CD14-positive monocyte (primary cell): Measurements from ENCODE around the gene CRYBG1. TPM values are rescaled to one million over a fixed set of nuclear protein-coding genes. Genes with fewer than 3 reads are reported as not detected.

Experiments used
- DNase-seq, 3 donors: peaks; one replicate each; pipeline ENCODE4 v3.0.0-alpha.2; 2011 to 2022
- H2AFZ ChIP-seq: 2 replicates; pipeline ENCODE4 v1.6.0; 2012; ENCODE audit warnings: mild to moderate bottlenecking, low read depth, low read length, inconsistent platforms; ENCODE audit not compliant: insufficient read depth, poor library complexity, severe bottlenecking
- H3K27ac ChIP-seq, 2 donors: 1 replicate in 1 of 2; 2 replicates in 1 of 2; pipeline ENCODE4 v1.5.1; 2012 to 2013; ENCODE audit warnings: low read length in 2 of 2, control low read depth in 1 of 2, inconsistent platforms in 1 of 2, low read depth in 1 of 2, mild to moderate bottlenecking in 1 of 2
- H3K27me3 ChIP-seq, 2 donors: one replicate each; pipeline versions ENCODE4 v1.6.0 to v1.6.1; 2011 to 2013; ENCODE audit warnings: low read length in 2 of 2; ENCODE audit not compliant: control insufficient read depth in 2 of 2, insufficient read depth in 2 of 2
- H3K36me3 ChIP-seq, 2 donors: replicated peaks in 1 of 2; 1 replicate in 1 of 2; 2 replicates in 1 of 2; pipeline versions ENCODE4 v1.5.1 to v1.6.1; 2012 to 2013; ENCODE audit warnings: low read length in 2 of 2, control low read depth in 1 of 2, inconsistent platforms in 1 of 2, mild to moderate bottlenecking in 1 of 2; ENCODE audit not compliant: insufficient read depth in 2 of 2, control insufficient read depth in 1 of 2
- H3K4me1 ChIP-seq, 2 donors: 1 replicate in 1 of 2; 2 replicates in 1 of 2; pipeline versions ENCODE4 v1.5.1 to v1.6.1; 2012 to 2013; ENCODE audit warnings: low read length in 2 of 2, control low read depth in 1 of 2, inconsistent platforms in 1 of 2, mild to moderate bottlenecking in 1 of 2, moderate library complexity in 1 of 2; ENCODE audit not compliant: insufficient read depth in 2 of 2, control insufficient read depth in 1 of 2
- H3K4me2 ChIP-seq: replicated peaks from 2 replicates; pipeline ENCODE3; 2012; ENCODE audit warnings: low read length, moderate library complexity, mild to moderate bottlenecking; ENCODE audit not compliant: poor library complexity, severe bottlenecking; ENCODE audit errors: extremely low read depth
- H3K4me3 ChIP-seq, 3 experiments: fragments of 200-600 bp in 1 of 3; sonication (generic) in 1 of 3; replicated peaks in 1 of 3; 1 replicate in 2 of 3; 2 replicates in 1 of 3; pipeline ENCODE4 v1.5.1; 2011 to 2013; ENCODE audit warnings: low read length in 3 of 3, mild to moderate bottlenecking in 3 of 3, control low read depth in 2 of 3, low read depth in 2 of 3, inconsistent platforms in 1 of 3, moderate library complexity in 1 of 3
- H3K79me2 ChIP-seq: 2 replicates; pipeline ENCODE4 v1.6.0; 2012; ENCODE audit warnings: mild to moderate bottlenecking, control low read depth, inconsistent platforms, low read length, moderate library complexity; ENCODE audit not compliant: insufficient read depth
- H3K9ac ChIP-seq: 2 replicates; pipeline ENCODE4 v1.6.0; 2017; ENCODE audit warnings: low read length, mild to moderate bottlenecking; ENCODE audit not compliant: insufficient read depth, poor library complexity, severe bottlenecking
- H3K9me3 ChIP-seq, 2 donors: replicated peaks in 1 of 2; 1 replicate in 1 of 2; 2 replicates in 1 of 2; pipeline versions ENCODE4 v1.5.1 to v1.6.1; 2012 to 2013; ENCODE audit warnings: low read length in 2 of 2, control low read depth in 1 of 2; ENCODE audit not compliant: control insufficient read depth in 1 of 2, insufficient read depth in 1 of 2
- H4K20me1 ChIP-seq: 2 replicates; pipeline ENCODE4 v1.6.0; 2012; ENCODE audit warnings: mild to moderate bottlenecking, low read length, control low read depth, moderate library complexity; ENCODE audit not compliant: insufficient read depth
- H3K27ac Mint-ChIP-seq, 7 donors: one replicate each; pipeline ENCODE4 v1.8.0; 2020; ENCODE audit warnings: mild to moderate bottlenecking in 7 of 7, mixed read lengths in 7 of 7, moderate library complexity in 6 of 7, inconsistent platforms in 2 of 7
- H3K27me3 Mint-ChIP-seq, 3 donors: one replicate each; pipeline ENCODE4 v1.8.0; 2021 to 2022; ENCODE audit warnings: low read depth in 3 of 3, mild to moderate bottlenecking in 3 of 3, mixed read lengths in 3 of 3, moderate library complexity in 3 of 3, inconsistent platforms in 1 of 3
- H3K36me3 Mint-ChIP-seq, 2 donors: one replicate each; pipeline ENCODE4 v1.8.0; 2020; ENCODE audit warnings: mixed read lengths in 2 of 2, inconsistent platforms in 1 of 2, mild to moderate bottlenecking in 1 of 2
- H3K4me1 Mint-ChIP-seq: one replicate; pipeline ENCODE4 v1.8.0; 2020; ENCODE audit warnings: mild to moderate bottlenecking, mixed read lengths
- H3K4me3 Mint-ChIP-seq, 2 donors: one replicate each; pipeline ENCODE4 v1.8.0; 2020; ENCODE audit warnings: mild to moderate bottlenecking in 2 of 2, mixed read lengths in 2 of 2, moderate library complexity in 1 of 2
- H3K9me3 Mint-ChIP-seq, 7 donors: one replicate each; pipeline ENCODE4 v1.8.0; 2020 to 2022; ENCODE audit warnings: mixed read lengths in 7 of 7, mild to moderate bottlenecking in 6 of 7, moderate library complexity in 6 of 7, inconsistent platforms in 2 of 7
- WGBS: methylation state at CpG from one replicate; pipeline ENCODE4 v1.1.5; 2013; ENCODE audit warnings: missing lambda C conversion rate; ENCODE audit not compliant: insufficient coverage; 5-methylcytosine and 5-hydroxymethylcytosine counted together
- intact Hi-C, 2 donors: fragments of 100-400 bp; cut with micrococcal nuclease; formaldehyde crosslinking; loops; one replicate each; pipeline versions ENCODE4 v1.15.0 to v1.15.1; 2023
- polyA plus RNA-seq, 3 donors: library from polyadenylated mRNA; depleted of rRNA in 1 of 3; unstranded in 2 of 3; stranded (reverse) in 1 of 3; fragments of 300-500 nt in 2 of 3; fragments of >200 nt in 1 of 3; fragmentation: Illumina TruSeq in 2 of 3; gene quantifications; 1 replicate in 2 of 3; 2 replicates in 1 of 3; pipeline ENCODE4 v1.2.3, GENCODE V29; 2012 to 2021
- TF ChIP-seq, protein P1 (sequence below): fragments of 200-600 bp; IDR thresholded peaks from one replicate; pipeline ENCODE4 v1.8.0; 2022; ENCODE audit warnings: antibody characterized with exemption, mild to moderate bottlenecking

The CRYBG1 gene
- polyA plus RNA-seq, 3 donors: 7.9 to 11.9 (median 11.1) TPM

DNA sequence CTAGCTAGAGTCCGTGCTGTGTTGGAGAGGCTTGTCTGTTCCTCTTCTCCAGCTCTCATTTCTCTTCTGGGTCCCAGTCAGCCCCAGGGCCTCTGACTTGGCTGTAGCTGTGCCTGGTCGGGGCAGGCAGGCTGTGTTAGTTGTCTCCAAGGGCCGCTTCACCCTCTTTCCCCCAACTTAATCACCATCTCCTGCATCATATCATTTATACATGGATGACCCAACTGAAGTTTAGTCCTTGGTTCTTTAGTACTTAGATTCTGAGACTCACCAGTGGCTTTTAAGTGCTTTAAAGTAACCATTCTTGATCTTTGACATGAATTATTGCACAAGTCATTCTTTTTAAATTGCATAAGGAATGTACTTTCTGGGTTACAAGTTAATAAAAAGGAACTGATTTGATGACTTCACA lies 141.4 kb downstream of the CRYBG1 start:
- H3K9ac ChIP-seq: no peak overlapping the region
- H3K4me2 ChIP-seq: peak overlapping the region; percentile 36
- peak overlapping the region; percentile 82 to 95 (median 93) for H3K27ac Mint-ChIP-seq
- no peaks in the 10 kb centered on the region for H3K27me3 ChIP-seq
- no peaks in the 10 kb centered on the region for H3K36me3 ChIP-seq
- DNase-seq: peak in 2 of 3 donors; percentile 71 to 78
- no peaks in the 10 kb centered on the region for H3K9me3 Mint-ChIP-seq
- H3K27me3 Mint-ChIP-seq: peaks cover 0 to 2% (median 0%) of the 10 kb centered on the region in 3 donors
- intact Hi-C loops: no loop called here
- no peaks in the 10 kb centered on the region for H3K36me3 Mint-ChIP-seq
- peak overlapping the region in 1 of 2 donors; percentile 68 for H3K4me3 Mint-ChIP-seq
- no CpG with 5 or more reads among the region's 3 CpGs for WGBS
- no peaks in the 10 kb centered on the region for H3K9me3 ChIP-seq
- H4K20me1 ChIP-seq: no peaks in the 10 kb centered on the region
- H3K4me1 ChIP-seq: peaks cover 31 to 36% of the 10 kb centered on the region in 2 donors
- H3K4me3 ChIP-seq: peak overlapping the region in 1 of 3 experiments; percentile 2
- H3K27ac ChIP-seq: peak overlapping the region; percentile 78 to 85
- peaks cover 41% of the 10 kb centered on the region for H3K4me1 Mint-ChIP-seq
- TF ChIP-seq, protein P1, sequence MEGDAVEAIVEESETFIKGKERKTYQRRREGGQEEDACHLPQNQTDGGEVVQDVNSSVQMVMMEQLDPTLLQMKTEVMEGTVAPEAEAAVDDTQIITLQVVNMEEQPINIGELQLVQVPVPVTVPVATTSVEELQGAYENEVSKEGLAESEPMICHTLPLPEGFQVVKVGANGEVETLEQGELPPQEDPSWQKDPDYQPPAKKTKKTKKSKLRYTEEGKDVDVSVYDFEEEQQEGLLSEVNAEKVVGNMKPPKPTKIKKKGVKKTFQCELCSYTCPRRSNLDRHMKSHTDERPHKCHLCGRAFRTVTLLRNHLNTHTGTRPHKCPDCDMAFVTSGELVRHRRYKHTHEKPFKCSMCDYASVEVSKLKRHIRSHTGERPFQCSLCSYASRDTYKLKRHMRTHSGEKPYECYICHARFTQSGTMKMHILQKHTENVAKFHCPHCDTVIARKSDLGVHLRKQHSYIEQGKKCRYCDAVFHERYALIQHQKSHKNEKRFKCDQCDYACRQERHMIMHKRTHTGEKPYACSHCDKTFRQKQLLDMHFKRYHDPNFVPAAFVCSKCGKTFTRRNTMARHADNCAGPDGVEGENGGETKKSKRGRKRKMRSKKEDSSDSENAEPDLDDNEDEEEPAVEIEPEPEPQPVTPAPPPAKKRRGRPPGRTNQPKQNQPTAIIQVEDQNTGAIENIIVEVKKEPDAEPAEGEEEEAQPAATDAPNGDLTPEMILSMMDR: no peak
- H2AFZ ChIP-seq: peak overlapping the region; percentile 18
- H3K79me2 ChIP-seq: no peaks in the 10 kb centered on the region

DNA sequence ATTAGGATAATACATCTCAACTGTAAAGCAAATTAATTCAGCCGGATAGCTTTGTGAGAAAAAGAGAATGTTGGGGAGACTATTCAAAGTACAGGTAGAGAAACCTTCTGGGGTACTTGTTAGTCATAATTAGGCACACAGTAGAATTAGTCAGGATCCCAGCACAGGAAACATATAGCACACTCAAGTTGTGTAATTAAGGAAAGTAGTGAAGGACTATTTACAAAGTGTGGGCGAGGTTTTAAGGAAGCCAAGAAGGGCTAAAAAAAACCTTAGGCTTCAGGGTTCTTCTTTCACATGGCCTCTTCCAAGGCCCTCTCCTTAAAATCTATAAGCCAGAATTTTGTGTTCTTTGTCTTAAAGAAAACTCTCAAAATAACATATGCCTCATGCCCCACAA lies 142.0 kb downstream of the CRYBG1 start:
- peak in 2 of 3 donors; percentile 75 to 88 for DNase-seq
- Histone ChIP-seq H3K9ac (no peak overlapping the region), H3K4me1 (peaks cover 27 to 31% of the 10 kb centered on the region in 2 donors), H4K20me1 (no peaks in the 10 kb centered on the region), H3K79me2 (no peaks in the 10 kb centered on the region), H3K4me2 (peak overlapping the region; percentile 36), H3K27me3 (no peaks in the 10 kb centered on the region), H3K36me3 (no peaks in the 10 kb centered on the region), H3K4me3 (peak overlapping the region in 1 of 3 experiments; percentile 2), H3K9me3 (no peaks in the 10 kb centered on the region), H2AFZ (peak overlapping the region; percentile 38), H3K27ac (peak overlapping the region; percentile 68 to 78)
- peak overlapping the region in 1 of 2 donors; percentile 54 for H3K4me3 Mint-ChIP-seq
- no CpG with 5 or more reads among the region's 2 CpGs for WGBS
- TF ChIP-seq, protein P1: no peak
- intact Hi-C loops: no loop called here
- peaks cover 0 to 2% of the 10 kb centered on the region in 2 donors for H3K36me3 Mint-ChIP-seq
- peaks cover 36% of the 10 kb centered on the region for H3K4me1 Mint-ChIP-seq
- no peaks in the 10 kb centered on the region for H3K9me3 Mint-ChIP-seq
- peaks cover 0 to 2% (median 0%) of the 10 kb centered on the region in 3 donors for H3K27me3 Mint-ChIP-seq
- peak overlapping the region; percentile 82 to 95 (median 93) for H3K27ac Mint-ChIP-seq
